NCI-H1694 treated with DMSO at 0.1 percent for 48 hours (cell line): ENCODE results near the gene SLC17A5.
"Not testable (repeated sequence)": the region's sequence is repeated elsewhere in the genome, so short reads cannot be mapped to it uniquely, and the experiment has no call there.

ENCODE experiments used
- DNase-seq: peaks from one replicate; lab custom pipeline; 2025; lab: John Stamatoyannopoulos, UW

SLC17A5 gene

GRCh38 chr6:73653571-73654424, at the start of gene SLC17A5:
TSS of gene SLC17A5 (minus strand) at chr6:73653992. CDS start at chr6:73653886, 106 bp downstream.
- peak; percentile 80 for DNase-seq

GRCh38 chr6:73703466-73703865, 49.7 kb upstream of the SLC17A5 start:
- DNase-seq, result no peak

GRCh38 chr6:73702444-73702843, 48.7 kb upstream of the SLC17A5 start:
- no peak for DNase-seq

GRCh38 chr6:73699676-73700459, 46.1 kb upstream of the SLC17A5 start:
- DNase-seq, result no peak

GRCh38 chr6:73696966-73697655, 43.3 kb upstream of the SLC17A5 start:
- no peak for DNase-seq

- DNase-seq, result peak; percentile 23
Measured at GRCh38 chr6:73695619-73696421, 42.0 kb upstream of the SLC17A5 start, which contains the start of gene CD109. TSS of gene CD109 (plus strand) at chr6:73696203. CDS start at chr6:73696216, 13 bp downstream.

- no peak for DNase-seq
Measured at GRCh38 chr6:73694711-73695411, 41.1 kb upstream of the SLC17A5 start.

- no peak for DNase-seq
Measured at GRCh38 chr6:73691512-73691911, 37.7 kb upstream of the SLC17A5 start.

GRCh38 chr6:73690056-73690455, 36.3 kb upstream of the SLC17A5 start:
- no peak for DNase-seq

- no peak for DNase-seq
Measured at GRCh38 chr6:73688351-73688750, 34.6 kb upstream of the SLC17A5 start.

GRCh38 chr6:73683574-73683973, 29.8 kb upstream of the SLC17A5 start:
- DNase-seq, result not testable (repeated sequence)

GRCh38 chr6:73680289-73680918, 26.6 kb upstream of the SLC17A5 start:
- DNase-seq, result no peak

- DNase-seq, result not testable (repeated sequence)
Measured at GRCh38 chr6:73679846-73680245, 26.1 kb upstream of the SLC17A5 start.

- DNase-seq, result no peak
Measured at GRCh38 chr6:73679009-73679408, 25.2 kb upstream of the SLC17A5 start.

GRCh38 chr6:73675466-73676098, 21.8 kb upstream of the SLC17A5 start:
- peak; percentile 18 for DNase-seq

GRCh38 chr6:73671911-73672685, 18.3 kb upstream of the SLC17A5 start:
- DNase-seq, result no peak

GRCh38 chr6:73669005-73669404, 15.2 kb upstream of the SLC17A5 start:
- DNase-seq, result no peak

- DNase-seq, result no peak
Measured at GRCh38 chr6:73667798-73668197, 14.0 kb upstream of the SLC17A5 start.

- no peak for DNase-seq
Measured at GRCh38 chr6:73666393-73666792, 12.6 kb upstream of the SLC17A5 start.
